Progenitor cell of endocrine pancreas (in vitro differentiated cells): ENCODE results near the gene TOP3B. TPM values are rescaled to one million over a fixed set of nuclear protein-coding genes. Genes with fewer than 3 reads are reported as not detected.

Experiments used
- DNase-seq: peaks from one replicate; pipeline ENCODE4 v3.0.0; 2021; ENCODE audit warnings: low spot score; ENCODE audit not compliant: unreplicated experiment
- H3K27ac Mint-ChIP-seq: 2 replicates; pipeline ENCODE4 v1.8.0; 2021; ENCODE audit warnings: mild to moderate bottlenecking, moderate library complexity, mixed read lengths
- H3K27me3 Mint-ChIP-seq: 2 replicates; pipeline ENCODE4 v1.8.0; 2021; ENCODE audit warnings: mixed read lengths
- H3K36me3 Mint-ChIP-seq: 2 replicates; pipeline ENCODE4 v1.8.0; 2022; ENCODE audit warnings: mixed read lengths; ENCODE audit not compliant: insufficient read depth
- H3K4me1 Mint-ChIP-seq: 2 replicates; pipeline ENCODE4 v1.8.0; 2021; ENCODE audit warnings: low read depth, mixed read lengths
- H3K4me3 Mint-ChIP-seq: 2 replicates; pipeline ENCODE4 v1.8.0; 2021; ENCODE audit warnings: low read depth, mild to moderate bottlenecking, moderate library complexity, mixed read lengths
- H3K9me3 Mint-ChIP-seq: 2 replicates; pipeline ENCODE4 v1.8.0; 2021; ENCODE audit warnings: low read depth, mixed read lengths
- CTCF ChIP-seq: fragments of 200-600 bp; sonication (generic); IDR thresholded peaks from one replicate; pipeline ENCODE4 v1.5.0; 2021; ENCODE audit warnings: antibody characterized with exemption, mild to moderate bottlenecking; ENCODE audit not compliant: unreplicated experiment
- total RNA-seq: library from RNA; stranded (reverse); gene quantifications from 2 replicates; pipeline ENCODE4 v1.2.1, GENCODE V29; 2021

Gene TOP3B
- total RNA-seq, 1 donor from 2014 or later, result 83.3 TPM

- Mint-ChIP-seq H3K27ac (no peak overlapping the region), H3K9me3 (no peaks in the 10 kb centered on the region), H3K4me3 (no peak overlapping the region), H3K36me3 (peaks cover 16% of the 10 kb centered on the region), H3K27me3 (no peaks in the 10 kb centered on the region), H3K4me1 (no peaks in the 10 kb centered on the region)
- DNase-seq, result no peak
- no peak for TF ChIP-seq CTCF
These were observed 53.3 kb downstream of the TOP3B start for GRCh38 chr22:21929253-21929652.

DNA sequence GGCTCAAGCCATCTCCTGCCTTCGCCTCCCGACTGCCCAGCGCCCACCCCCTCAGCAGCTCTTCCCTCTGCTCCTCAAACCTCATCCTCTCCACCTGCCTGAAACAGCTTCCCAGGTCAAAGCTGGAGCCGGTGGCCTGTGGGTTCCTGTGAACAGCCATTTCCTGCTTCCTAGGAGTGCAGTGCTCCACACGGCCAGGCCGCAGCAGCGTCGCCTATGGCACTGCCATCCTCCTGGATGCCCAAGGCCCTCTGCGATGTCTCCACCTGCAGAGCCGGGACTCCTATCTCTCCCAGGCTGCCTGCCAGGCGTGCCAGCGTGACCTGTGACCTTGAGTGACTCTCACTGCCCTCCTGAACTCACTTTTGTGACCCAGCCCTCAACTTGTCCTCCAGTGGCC lies 54.5 kb downstream of the TOP3B start:
- H3K4me1 Mint-ChIP-seq, result no peaks in the 10 kb centered on the region
- DNase-seq, result no peak
- no peaks in the 10 kb centered on the region for H3K27me3 Mint-ChIP-seq
- H3K27ac Mint-ChIP-seq, result no peak overlapping the region
- no peak for TF ChIP-seq CTCF
- peaks cover 14% of the 10 kb centered on the region for H3K36me3 Mint-ChIP-seq
- H3K9me3 Mint-ChIP-seq, result no peaks in the 10 kb centered on the region
- no peak overlapping the region for H3K4me3 Mint-ChIP-seq

DNA sequence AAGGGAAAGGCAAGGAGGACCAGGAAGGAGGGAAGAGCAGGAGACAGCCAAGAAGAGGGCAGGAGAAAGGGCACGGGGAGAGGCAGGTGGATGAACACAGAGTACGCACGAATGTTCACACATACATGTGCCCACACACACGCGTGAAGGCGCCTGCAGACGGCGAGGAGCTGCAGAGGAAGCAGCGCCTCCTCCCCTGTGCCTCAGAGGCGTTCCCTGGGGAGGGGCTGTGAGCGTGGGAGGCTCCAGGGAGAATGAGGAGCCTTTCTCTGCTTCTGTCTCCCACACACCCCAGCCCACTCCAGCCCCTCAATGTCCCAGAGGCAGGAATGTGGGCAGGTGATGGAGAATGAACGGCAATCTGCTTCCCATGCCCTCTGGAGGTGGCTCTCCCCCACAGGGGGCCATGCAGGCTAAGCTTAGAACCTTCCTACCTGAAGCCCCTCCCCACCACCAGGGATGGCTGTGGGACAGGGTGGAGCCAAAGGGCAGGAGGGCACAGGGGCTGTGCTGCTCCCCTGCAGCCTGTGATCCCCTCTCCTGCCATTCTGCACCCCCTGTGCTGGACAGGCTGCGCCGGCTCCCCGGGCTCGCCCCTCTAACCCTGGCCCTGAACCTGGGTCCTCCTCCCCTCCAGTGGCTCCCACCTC lies 55.3 kb downstream of the TOP3B start:
- DNase-seq, result no peak
- no peak overlapping the region for H3K27ac Mint-ChIP-seq
- H3K27me3 Mint-ChIP-seq, result no peaks in the 10 kb centered on the region
- peaks cover 10% of the 10 kb centered on the region for H3K36me3 Mint-ChIP-seq
- H3K4me1 Mint-ChIP-seq, result no peaks in the 10 kb centered on the region
- no peaks in the 10 kb centered on the region for H3K9me3 Mint-ChIP-seq
- no peak for TF ChIP-seq CTCF
- H3K4me3 Mint-ChIP-seq, result no peak overlapping the region

DNA sequence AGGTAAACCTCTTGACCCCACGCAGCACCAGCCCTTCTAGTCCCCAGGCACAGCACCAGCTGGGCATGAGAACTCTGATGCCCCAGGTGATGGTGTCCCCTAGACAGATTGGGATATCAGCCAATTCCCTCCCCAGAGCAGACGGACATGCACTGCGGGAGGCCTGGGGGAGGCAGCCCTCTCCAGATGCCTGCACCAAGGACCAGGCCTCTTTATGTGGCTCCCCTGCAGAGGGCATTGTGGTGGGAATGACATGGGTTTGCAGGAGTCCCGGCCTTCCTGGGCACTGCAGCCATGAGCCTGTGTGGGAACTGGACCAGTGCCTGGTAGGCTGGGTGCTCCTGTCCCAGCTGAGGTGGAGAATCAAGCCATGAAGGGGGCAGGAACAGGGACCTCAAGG lies 55.9 kb downstream of the TOP3B start:
- Mint-ChIP-seq H3K4me3 (no peak overlapping the region), H3K36me3 (peaks cover 10% of the 10 kb centered on the region), H3K9me3 (no peaks in the 10 kb centered on the region), H3K27ac (no peak overlapping the region), H3K27me3 (no peaks in the 10 kb centered on the region), H3K4me1 (no peaks in the 10 kb centered on the region)
- no peak for DNase-seq
- no peak for TF ChIP-seq CTCF

DNA sequence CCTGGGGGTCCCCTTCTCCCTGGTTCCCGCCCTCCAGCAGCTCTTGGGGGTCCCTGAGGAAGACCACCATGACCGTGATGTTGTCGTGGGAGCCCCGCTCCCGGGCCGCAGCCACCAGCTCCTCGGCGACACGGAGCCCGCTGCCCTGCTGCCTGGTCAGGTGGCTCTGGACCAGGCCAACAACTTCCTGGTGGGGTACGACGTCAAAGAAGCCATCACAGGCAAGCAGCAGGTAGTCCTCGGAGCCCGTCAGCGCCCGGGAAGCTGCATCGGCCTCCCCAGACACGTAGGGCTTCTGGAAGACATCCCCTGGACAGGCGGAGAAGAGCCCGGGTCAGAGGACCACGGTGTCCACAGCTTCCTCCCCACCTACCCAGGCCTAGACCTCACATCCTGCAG lies 59.4 kb downstream of the TOP3B start:
- H3K27me3 Mint-ChIP-seq, result no peaks in the 10 kb centered on the region
- no peak for TF ChIP-seq CTCF
- no peak for DNase-seq
- peaks cover 1% of the 10 kb centered on the region for H3K36me3 Mint-ChIP-seq
- no peaks in the 10 kb centered on the region for H3K4me1 Mint-ChIP-seq
- no peaks in the 10 kb centered on the region for H3K9me3 Mint-ChIP-seq
- H3K27ac Mint-ChIP-seq, result no peak overlapping the region
- no peak overlapping the region for H3K4me3 Mint-ChIP-seq
